A172 (cell line): ENCODE results near the gene HES5. TPM values are rescaled to one million over a fixed set of nuclear protein-coding genes. Genes with fewer than 3 reads are reported as not detected.
"Not testable (repeated sequence)": the region's sequence is repeated elsewhere in the genome, so short reads cannot be mapped to it uniquely, and the experiment has no call there.

Experiments
- DNase-seq: peaks from one replicate; pipeline ENCODE4 v3.0.0-alpha.2; 2015; ENCODE audit warnings: low spot score
- total RNA-seq: library from RNA; depleted of rRNA; stranded (reverse); fragments of >200 nt; shearing (Covaris generic); gene quantifications from 2 replicates; pipeline ENCODE4 v1.2.3, GENCODE V29; 2014

The HES5 gene
- total RNA-seq, 1 experiment from 2014 or later = not detected

DNA sequence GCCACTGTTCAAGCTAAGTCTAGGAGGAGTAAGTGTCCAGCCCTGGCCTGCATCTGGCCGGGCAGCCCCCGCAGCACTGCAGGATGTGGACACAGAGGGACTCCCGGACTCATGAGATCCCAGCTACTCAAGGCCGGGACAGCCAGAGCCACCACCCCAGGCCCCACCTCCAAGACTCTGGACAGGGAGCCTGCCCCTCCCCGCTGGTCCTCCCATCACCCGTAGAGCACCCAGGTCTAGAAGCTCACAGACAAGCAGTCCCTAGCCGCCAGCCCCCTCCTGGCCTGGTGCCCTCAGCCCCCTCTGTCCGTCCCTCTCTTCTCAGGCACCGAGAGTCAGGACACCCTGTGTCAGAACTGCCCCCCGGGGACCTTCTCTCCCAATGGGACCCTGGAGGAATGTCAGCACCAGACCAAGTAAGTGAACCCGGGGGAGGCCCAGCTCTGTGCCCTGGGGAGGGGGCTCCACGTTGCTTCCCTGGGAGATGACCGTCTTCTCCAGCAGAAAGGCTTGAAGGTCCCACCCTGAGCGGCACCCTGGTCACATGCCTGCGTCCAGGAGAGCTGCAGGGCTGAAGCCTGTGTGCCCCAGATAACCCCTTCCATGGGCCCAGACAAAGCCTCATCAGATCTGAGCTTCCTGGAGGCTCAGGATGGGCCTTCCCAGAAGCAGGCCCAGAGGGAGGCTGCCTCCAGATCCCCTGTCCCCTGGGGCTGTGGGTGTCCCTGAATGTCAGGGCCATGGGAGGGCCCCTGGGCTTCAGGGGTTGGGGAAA lies 30.4 kb upstream of the HES5 start:
- DNase-seq = no peak

DNA sequence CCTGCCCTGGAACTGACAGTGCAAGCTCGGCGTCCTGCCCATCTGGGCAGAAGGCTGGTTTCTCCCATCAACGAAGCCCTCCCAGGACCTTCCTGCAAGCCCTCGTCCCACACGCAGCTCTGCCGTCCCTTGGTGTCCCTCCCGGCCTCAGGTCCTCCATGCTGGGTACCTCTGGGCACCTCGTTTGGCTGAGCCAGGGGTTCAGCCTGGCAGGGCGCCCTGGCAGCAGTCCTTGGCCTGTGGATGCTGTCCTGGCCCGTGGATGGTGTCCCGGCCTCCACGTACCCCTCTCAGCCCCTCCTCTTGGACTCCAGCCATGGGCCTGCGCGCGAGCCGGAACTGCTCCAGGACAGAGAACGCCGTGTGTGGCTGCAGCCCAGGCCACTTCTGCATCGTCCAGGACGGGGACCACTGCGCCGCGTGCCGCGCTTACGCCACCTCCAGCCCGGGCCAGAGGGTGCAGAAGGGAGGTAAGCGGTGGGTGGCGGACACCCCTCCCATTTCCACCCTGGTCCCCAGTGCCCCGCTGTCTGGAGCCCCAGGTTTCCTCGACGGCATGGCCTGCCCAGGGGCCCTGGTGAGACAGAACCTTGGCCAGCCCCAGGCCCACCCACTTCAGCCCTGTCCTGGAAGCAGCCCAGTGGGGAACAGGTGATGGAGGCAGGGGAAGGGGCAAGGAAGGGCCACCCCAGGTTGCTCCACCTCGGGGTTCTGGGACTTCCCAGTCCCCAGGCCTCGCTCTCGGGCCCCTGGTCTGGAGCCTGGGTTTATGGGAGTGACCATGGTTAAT lies 29.6 kb upstream of the HES5 start:
- DNase-seq = no peak

DNA sequence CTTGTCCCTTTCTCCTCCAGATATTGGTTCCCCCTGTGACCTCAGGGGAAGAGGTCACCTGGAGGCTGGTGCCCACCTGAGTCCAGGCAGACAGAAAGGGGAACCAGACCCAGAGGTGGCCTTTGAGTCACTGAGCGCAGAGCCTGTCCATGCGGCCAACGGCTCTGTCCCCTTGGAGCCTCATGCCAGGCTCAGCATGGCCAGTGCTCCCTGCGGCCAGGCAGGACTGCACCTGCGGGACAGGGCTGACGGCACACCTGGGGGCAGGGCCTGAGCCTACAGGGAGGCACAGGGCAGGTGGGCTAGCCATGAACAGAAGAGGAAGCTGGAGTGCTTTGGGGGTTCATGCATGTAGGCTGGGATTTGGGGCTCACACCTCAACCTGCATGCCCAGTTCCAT lies 28.8 kb upstream of the HES5 start:
- no peak for DNase-seq

DNA sequence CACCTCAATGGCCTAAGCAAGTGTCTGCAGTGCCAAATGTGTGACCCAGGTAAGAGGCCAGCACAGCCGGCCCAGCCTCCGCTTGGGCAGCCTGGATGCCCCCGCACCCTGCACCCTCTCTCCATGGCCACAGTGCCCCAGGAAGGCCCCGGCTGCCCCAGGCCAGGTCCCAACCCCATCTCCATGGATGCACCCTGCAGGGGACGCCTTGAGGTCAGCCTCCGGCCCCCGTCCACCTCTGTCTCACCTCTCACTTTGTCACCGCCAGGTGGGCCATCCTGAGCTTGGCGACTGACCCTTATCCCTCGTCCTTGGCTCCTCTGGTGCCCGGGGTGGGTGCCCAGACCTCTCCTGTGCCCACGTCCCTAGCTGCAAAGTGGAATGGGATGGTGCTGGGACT lies 28.4 kb upstream of the HES5 start:
- no peak for DNase-seq

DNA sequence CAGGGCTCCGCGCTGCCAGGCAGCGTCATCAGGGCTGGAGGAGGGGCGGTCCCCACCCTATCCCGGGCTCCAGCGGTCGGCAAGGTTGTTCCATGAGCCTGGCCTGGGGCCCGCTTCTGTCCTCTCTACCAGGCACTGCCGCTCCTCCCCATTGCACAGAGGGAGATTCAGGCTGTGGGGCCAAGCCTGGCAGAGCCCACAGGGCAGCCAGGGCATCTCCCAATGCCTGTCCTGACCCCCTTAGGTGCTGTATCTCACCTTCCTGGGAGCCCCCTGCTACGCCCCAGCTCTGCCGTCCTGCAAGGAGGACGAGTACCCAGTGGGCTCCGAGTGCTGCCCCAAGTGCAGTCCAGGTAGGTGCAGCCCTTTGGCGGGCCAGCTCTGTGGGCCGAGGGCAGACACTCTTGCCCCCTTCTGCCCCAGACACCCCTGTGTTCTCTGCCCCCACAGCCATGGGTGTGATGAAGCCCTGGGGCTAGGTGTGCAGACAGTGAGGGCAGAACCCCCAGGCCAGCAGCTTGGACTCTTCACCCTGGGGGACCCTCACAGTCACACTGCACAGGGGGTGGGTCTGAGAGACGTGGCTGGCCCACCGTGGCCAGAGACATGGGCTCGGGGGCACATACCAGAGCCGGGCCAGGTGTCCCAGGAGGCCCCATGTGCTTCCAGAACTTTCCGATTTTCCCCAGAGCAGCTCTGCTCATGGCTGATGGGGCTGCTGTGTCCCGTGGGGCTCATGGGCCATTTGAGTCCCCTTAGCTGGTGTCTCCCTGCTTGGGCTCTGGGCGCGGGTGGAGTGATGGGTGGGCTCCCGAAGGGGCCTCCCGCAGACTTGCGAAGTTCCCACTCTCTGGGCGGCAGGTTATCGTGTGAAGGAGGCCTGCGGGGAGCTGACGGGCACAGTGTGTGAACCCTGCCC lies 27.7 kb upstream of the HES5 start:
- no peak for DNase-seq

DNA sequence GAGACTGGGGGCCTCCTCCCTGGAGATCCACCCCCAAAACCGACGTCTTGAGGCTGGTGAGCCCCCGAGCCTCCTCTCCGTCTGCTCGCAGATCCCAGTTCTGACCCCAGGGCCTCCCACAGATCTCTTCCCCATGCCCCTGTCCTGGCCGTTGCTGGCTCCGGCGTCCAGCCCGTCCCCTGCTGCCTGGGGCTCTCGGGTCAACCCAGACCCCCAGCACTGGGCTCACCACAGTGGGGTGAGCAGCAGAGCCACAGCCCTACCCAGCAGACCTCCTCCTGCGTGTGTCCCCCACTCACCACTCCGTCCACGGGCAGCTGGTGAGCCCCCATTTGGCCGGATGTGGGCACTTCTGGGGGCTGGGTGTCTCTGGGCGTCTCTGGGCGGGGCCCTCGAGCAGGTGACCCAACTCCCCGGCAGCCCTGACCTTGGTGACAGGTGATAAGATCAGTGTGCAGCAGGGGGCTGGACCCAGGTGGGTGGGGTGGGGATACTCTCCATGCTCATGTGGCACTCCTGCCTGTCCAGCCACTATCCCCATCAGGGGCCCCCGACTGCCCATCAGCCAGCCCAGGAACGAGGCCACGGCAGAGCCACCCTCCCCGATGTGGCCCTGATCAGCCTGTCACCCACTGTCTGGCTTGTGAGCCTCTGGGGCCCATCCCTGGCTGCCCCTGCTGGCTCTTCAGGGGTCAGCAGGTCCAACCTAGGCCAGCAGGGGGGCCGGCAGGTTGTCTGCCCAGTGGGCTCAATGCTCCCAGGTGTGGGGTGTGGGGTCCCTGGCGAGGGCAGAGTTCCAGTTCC lies 26.8 kb upstream of the HES5 start:
- DNase-seq = no peak

DNA sequence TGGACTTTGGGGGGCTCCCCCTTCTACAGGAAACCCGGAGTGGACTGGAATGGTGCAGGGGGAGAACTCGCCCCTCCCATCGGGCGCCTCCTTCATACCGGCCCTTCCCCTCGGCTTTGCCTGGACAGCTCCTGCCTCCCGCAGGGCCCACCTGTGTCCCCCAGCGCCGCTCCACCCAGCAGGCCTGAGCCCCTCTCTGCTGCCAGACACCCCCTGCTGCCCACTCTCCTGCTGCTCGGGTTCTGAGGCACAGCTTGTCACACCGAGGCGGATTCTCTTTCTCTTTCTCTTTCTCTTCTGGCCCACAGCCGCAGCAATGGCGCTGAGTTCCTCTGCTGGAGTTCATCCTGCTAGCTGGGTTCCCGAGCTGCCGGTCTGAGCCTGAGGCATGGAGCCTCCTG lies 26.2 kb upstream of the HES5 start, which contains the start of gene TNFRSF14:
Gene TNFRSF14, plus strand, starts transcription at position 95 of the 401 bp plus-strand sequence. Its CDS starts 294 bp downstream, at position 389.
- no peak for DNase-seq

DNA sequence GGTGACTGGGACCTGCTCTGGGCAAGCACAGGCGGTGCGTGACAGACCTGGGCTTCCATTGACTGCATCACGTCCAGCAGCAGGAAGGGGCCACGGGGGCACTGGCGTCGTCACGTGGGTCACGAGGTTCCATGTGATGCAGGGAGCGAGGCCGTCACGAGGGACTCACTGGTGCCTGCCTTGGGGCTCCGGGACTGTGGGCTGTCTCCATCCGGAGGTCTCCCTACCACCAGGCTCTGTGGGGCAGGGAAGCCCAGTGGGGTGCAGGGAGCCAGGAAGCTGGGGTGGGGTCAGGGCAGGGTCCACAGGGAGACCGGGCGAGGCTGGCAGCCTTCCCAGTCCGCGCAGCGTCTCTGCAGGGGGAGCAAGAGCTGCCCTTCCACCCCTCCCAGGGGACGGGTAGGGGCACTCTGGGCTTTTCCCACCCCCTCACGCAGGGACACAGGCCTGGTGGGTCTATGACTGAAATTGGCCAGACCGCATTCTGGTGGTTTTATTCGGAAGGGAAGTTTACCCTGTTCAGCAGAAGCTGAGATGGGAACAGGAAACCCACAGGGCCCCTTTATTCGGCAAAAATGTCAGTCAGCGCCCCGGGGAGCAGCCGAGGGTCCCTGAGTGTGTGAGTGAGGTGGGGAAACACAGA lies 25.7 kb upstream of the HES5 start:
- DNase-seq = no peak

DNA sequence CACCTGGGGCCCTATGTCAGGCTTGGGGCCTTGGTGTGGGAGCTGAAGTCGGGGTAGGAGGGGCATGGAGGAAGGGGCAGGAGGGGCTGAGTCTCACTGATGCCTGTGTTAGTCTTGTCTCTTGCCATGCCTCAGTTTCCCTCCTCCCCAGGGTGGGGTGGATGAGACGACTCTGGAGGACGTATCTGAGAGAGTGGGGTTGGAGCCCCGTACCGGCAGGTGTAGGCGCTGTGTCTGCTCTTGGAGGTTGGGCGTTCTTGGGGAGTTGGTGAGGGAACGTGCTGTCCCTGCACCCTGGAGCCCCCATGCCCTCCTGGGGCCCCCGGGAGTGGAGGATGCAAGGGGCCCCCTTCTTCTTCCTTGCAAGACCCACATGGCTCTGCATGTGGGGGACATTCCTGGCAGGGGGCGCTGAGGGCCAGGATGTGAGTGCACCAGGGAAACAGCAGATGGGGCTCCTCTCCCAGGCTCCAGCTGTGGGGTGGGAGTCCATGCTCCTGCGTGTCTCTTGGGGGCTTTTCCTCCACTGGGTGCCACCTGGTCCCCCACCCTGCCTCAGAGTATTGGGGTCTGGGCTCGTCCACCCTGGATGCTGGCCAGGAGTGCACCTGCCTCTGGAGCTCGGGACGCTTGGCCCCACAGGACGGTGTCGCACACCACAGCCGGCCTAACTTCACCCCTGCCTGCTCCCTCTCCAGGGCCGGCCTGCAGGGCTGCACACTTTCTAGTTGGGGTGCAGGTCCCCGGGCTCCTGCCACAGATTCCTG lies 24.7 kb upstream of the HES5 start:
- no peak for DNase-seq

DNA sequence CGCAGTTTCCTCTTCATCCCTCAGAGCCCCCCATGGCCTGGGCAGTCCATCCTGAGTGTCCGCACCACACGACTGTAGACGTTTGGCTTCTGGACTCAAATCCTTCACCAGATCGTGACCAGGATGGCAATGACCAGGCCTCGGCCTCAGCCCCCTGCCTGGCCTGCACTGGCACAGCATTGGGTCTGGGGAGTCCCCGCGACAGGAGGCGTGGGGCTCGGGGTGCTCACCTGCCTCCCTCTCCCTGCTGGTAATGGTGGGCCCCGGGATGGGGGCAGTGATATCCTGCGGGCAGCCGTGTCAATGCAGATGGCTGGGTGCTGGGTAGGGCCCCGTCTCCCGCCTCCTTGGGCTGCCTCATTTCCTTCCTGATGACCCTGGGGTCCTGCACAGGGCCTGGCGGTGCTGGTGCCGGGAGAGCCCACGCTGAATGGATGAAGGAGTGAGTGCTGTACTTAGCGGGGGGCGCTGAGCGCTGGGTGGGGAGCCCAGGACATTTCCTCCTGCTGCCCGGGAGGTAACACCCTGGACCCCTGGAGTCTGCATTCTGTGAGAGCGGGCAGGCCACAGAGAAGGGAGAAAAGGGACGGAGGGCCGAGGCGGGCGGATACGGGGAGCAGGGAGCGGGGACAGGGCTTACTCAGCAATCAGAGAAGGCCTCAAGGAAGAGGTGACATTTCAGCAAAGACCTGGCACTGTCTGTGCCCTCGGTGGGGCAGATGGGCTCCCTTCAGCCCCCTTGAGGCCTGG lies 24.0 kb upstream of the HES5 start:
- no peak for DNase-seq

DNA sequence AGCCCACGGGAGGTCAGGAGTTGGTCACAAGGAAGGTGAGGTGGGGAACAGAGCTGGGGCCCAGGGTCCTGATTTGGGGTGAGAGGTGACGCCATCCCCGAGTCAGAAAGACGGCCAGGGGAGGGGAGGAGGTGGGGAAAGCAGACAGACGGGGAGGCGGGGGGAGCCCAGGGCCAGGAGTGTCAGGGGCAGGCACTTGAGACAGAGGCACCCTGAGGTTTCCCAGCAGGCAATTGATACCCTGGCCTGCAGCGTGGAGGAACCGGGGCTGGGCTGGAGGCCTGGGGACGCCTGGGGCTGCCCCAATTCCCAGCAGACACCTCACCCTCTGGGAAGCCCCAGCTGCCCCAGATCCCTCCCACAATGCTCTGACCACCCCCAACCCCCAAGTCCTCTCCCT lies 23.0 kb upstream of the HES5 start:
- not testable (repeated sequence) for DNase-seq

DNA sequence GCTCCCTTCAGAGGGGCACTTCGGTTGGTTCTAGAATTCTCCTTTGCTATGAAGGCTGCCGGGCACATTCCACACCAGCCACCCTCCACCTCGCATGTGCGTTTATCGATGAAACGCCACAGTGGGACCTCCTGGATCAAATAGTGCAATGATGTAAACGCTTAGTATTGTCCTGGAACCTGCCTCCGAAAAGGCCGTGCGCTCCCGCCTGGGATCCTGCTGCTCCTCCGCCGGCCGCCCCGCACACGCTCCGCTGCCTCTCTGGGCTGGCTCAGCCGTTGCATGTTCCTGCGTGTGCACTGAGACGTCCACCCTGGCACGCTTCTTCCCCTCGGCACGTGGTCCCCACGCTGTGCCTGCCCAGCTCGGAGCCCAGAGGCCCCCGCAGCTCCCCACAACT lies 22.1 kb upstream of the HES5 start:
- DNase-seq = no peak

DNA sequence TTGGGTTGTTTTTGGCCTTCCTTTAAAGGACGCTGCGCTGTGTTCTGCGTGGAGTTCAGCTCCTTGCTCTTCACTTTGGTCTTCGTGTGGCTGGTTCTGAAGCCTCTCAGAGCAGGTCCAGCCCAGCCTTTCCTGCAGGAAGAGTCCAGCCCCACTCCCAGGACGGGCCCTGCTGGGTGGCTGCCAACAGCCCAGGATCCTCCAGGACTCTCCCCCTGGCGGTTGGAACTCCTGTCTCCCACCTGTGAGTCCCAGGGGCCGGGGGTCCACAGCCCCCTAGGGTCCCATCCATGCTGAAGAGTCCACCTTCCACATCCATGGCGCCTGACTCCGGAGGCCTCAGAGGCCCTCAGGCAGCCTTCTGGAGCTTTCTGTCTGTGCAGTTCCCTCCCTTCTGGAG lies 21.5 kb upstream of the HES5 start:
- not testable (repeated sequence) for DNase-seq

DNA sequence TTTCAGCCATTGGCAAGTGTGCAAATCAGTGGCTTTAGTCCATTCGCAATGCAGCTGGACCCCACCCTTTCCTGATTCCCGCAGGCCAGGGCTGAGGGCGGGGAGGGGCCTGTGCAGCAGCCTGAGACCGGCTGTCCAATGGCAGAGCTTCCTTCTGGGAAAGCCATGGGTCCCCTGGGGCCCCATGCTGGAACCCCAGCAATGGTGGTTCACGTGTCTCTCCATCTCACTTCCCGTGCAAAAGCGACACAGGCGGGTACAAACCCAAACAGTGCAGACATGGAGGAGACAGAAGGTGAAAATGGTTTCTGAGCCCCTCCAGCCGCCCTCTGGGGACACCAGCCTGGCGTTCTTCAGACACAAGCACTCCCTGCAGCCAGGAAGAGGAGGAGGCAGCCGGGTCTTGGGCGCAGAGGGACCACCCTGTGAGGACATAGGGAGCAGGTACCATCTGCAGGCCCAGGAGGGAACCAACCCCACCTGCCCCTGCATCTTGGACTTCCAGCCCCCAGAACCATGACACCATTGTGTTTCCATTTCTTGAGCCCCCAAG lies 20.3 kb upstream of the HES5 start:
- DNase-seq = not testable (repeated sequence)

DNA sequence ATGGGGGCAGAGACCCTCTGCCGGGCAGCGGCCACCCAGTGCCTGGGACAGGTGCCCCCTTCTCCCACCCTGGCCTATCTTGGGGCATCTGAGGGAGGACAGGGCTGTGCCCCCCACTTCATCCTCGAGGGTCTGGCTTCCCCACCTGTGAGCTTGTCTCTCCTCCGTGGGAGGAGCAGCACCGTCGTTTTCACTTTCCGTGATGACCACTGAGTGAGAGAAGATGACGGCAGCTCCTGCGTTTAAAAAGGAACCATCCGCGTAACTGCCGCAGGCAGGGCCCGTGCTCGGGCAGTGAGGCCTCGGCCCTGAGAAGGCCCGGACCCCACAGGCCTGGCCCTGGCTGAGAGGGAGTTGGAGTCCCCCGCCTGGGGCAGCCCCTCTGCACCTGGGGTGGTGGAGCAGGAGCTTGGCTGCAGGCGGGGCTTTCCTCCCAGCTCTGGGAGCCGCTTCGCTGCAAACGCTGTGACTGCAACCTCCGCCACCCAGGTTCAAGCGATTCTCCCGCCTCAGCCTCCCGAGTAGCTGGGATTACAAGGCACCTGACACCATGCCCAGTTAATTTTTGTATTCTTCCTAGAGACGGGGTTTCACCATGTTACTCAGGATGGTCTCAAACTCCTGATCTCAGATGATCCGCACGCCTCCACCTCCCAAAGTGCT lies 19.4 kb upstream of the HES5 start:
- not testable (repeated sequence) for DNase-seq

DNA sequence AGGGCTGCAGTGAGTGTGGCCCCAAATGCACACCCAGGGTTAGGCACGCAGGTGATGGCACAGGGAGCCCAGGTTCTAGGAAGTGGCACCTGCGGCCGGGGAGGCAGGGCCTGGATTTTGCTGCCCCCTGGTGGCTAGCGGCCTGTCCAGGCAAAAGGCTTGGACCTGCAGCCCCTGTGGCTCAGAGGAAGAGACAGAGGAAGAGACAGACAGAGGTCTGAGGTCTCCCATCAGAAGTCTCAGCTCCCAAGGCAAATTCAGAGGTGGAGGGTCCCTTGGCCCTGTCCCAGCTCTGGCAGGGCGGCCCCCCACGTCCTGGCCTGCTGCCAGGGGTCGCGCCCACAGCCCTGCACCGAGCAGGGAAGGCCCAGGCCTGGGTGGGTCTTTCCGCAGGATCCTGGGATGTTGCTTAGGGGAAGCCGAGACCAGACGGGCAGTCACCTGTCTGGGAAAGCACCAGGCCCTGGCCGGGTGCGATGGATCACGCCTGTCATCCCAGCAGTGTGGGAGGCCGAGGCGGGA lies 18.1 kb upstream of the HES5 start:
- peak; percentile 25 for DNase-seq

DNA sequence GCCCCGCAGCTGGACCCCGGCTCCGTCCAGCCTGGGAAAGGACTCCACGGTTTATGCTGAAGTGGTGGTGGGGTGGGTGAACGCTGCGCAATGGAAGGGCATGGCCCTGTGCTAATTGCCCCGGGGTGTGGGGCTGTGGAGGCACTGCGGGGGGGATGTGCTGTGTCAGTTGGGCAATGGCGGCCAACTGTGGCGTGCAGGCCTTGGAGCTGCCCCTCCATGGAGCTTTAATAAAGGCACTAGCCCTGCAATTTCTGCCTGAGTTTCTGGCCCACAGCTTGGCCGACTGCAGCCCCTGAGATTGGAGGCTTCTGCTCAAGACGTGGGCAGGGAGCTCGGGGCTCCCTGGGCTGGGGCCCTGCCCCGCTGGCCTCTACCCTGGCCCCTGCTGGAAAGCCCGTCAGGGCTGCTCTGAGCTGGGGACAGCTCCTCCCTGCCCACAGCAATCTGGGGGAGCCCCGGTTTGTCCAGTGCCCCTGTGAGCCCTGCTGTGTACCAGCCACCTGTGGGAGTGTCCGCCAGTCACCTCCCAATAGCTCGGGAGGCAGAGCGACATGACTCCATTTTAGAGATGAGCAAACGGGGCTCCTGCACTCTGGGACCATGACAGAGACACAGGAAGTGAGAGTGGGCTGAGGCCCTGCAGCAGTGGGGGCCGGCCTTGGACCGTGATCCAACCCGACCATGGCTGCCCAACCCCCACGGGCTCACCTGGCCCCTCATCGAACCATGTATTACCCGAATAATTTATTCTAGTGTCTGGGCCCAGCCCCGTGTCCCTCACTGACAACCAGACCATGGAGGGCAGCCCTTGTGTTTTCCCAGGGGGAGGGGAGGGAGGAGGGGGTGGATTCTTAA lies 17.4 kb upstream of the HES5 start:
- no peak for DNase-seq
